NCI-H82 treated with DMSO at 0.1 percent for 48 hours (cell line): Measurements from ENCODE around the gene CERK.

Experiments
- DNase-seq: peaks from one replicate; lab custom pipeline; 2025; ENCODE audit not compliant: unreplicated experiment; lab: John Stamatoyannopoulos, UW

Gene CERK

DNA sequence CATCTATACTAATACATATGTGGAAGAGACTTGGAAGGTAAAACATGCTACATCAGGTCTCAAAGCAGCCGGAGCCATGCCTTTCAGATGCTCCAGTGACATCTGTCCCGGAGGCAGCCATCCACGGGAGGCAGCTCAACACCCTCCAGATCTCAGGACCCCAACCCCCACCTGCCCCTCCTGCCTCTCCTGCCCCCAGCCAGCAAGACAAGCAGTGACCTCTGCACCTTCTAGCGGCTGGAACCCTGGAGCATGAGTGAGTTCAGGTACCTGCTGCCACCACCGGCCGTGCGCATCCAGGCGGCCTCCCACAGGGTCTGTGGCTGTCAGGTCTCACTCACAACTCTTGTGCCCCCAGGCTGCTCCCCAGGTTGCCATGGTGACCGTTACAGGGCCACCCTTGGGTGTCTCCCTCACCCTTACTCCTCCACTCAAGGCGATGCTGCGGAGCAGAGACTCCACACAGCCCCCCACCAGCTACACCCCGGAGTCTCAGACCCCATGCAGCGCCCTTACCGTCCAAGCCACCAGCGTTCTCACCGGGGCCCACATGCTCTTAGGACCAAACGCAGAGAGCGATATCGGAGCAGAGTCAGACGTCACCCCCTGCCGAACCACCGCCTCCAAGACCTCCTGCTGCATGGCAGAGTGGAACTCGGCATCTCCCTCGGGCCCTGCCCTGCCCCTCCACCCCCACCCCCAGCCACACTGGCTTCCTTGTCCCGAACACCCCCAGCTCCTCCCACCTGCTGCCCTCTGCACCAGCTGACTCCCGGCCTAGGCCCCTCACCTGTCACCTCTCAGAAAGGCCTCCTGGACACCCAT is 34.7 kb downstream of the CERK start:
- DNase-seq, result no peak

DNA sequence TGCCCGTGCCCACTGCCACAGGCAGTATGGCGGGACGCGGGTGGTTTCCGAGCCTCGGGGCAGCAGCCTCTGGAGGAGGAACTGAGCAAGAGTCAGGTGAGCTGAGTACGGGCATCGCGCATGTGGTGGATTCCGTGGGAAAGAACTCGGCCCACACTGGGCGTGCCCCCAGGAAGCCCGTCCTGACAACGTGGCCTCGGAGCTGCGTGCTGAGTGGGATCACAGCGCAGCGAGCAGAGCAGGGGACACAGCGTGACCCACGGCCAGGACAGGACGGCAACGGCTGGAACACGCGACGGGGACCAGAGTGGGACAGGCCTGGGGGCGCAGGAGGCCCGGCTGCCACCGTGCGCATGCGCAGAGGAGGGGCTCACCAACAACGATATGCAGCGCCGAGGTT is 36.8 kb downstream of the CERK start:
- no peak for DNase-seq

DNA sequence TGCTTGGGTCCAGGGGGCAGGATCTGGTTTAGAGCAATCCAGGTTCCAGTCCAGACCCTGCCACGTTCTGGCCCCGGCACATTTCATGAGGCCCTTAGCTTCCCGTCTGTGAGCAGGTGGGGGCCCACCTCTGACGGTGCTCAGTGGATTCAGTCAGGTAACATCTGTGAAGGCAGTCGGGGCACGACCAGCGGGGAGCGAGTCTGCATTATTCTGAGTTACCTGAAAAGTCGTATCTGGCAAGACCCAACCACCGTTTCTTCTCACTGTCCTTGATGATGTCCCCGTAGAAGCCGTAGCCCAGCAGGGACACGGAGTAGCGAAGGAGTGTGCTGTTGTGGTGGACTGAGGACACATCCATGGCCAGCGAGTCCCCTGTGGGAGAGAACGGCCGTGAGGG is 39.0 kb downstream of the CERK start:
- DNase-seq, result no peak

DNA sequence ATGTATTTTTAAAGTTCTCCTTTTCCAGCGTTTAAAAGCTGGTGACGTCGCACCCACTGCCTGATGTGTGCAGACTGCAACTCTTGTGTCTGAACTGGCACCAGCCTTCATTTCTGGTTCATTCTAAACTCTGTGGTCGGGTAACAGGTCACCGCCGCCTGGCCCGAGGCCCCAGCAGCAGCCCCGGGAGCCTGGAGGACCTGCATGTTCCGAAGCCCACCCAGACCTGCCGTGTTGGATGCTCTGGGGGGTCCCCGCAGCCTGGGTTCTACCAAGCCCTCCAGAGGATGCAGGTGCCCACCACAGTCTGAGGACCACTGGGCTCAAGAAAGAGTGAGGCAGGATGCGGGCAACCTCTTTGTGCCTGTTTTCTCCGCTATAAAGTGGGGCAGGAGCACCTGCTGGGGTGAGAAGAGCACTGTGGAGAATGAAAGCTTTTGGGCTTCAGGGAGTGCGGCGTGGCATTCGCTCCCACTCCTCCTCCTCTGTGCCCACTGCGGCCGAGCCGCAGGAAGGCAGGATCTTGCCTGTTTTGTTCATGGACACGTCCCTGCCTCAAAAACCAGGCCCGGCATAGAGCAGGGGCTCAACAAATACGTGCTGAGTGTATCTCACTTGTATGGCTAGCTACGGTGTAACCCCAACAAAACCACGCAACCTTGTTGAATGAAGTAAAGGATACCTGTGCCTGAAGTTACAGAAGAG is 40.1 kb downstream of the CERK start:
- no peak for DNase-seq

DNA sequence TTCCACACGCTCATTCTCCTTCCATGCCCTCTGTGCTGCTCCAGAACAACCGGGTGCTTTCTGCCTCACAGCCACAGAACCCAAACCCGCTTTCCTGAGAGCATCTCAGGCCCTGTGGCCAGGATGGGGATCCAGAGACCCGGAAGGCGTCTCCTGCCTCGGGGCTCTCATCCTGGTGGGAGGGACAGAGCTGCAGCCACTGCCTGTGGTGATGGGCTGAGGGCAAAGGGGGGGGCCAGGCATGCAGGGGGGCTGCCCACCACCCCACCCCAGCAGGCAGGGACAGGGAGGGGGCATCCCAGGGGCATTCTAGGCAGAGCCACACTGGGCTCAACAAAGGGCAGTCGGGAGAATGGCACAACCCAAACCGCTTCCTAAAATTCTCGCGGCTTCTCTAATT is 41.4 kb downstream of the CERK start:
- no peak for DNase-seq

GRCh38 chr22:46696229-46696518 is 41.9 kb downstream of the CERK start:
- no peak for DNase-seq

DNA sequence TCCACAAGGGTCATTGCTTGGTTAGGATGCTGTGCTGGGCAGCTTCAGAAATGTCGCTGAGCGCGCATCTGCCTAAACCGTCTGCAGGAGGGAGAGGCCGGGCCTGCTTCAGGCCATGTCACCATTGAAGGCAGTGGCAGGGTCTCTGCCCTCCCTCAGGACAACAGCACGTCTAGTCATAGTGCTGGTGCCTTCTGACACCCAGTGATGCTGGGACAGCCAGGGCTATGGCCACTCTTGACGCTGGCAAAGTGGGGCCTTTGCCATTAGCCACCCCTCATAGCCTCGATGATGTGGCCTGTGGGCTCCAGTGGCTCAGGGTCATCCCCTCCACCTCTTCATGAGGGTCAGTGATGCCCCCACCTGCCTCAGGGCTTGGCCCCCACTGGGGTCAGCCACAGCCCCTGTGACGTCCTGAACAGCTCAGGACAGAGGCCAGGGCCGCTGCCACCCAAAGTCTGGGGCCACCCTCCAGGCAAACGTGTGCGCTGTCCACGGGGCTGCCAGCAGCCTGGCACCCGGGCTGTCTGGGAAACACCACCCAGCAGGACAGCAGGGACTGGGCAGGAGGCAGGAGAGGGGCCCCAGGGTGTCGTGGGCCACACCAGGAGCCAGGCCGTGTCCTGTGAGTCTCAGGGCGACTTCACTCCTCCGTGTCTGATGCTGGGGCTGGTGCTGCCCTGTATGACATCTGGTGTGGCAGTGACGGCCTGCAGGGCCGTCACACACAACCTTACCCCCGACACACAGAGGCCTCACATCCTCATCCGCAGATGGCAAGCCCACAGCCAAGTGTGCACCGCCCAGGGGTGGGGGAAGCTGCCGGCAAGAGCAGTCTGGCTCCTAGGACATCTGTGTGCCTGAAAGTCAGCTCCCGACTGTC is 42.5 kb downstream of the CERK start:
- DNase-seq, result no peak

GRCh38 chr22:46694416-46695170 is 43.5 kb downstream of the CERK start:
- no peak for DNase-seq

- DNase-seq, result no peak
Observed at GRCh38 chr22:46693634-46694415, 44.2 kb downstream of the CERK start.

DNA sequence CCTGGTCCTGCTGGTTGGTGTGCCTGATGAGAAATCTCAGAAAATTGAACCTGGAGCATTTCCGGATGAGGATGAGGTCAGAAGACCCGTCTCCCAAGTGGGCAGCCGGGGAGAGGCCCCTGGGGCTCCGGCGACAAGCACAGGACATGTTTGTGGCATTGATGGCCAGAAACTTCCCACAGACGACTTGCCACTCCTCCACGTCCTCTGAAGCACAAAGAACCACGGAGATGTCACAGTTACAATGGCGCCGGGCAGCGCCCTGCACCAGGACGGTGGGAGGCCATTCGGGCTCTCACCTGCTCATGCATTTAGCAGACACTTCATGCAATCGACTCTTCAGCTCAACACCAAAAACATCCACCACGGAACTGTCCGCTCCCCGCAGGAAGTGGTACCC is 46.5 kb downstream of the CERK start:
- no peak for DNase-seq

GRCh38 chr22:46690146-46690545 is 47.9 kb downstream of the CERK start:
- DNase-seq, result no peak

- DNase-seq, result no peak
Observed at GRCh38 chr22:46688949-46689348, 49.1 kb downstream of the CERK start.

- DNase-seq, result no peak
Observed at GRCh38 chr22:46687460-46687859, 50.6 kb downstream of the CERK start.

DNA sequence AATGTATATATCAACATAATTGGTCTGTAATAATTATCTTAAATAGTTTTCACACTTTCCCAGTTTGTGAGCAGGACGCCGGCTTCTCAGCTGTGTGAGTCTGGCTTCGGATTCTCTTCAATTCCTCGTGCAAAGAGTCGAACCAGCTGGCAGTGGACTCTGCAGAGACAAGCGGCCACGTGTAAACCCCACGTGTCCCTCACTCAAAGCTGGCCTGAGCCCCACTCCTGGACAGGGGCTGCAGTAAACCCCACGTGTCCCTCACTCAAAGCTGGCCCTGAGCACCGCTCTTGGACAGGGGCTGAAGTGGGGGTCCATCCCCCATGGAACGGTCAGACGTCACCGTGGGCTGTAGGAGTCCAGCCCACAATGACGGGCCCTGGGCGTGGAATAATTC is 51.0 kb downstream of the CERK start:
- DNase-seq, result no peak

DNA sequence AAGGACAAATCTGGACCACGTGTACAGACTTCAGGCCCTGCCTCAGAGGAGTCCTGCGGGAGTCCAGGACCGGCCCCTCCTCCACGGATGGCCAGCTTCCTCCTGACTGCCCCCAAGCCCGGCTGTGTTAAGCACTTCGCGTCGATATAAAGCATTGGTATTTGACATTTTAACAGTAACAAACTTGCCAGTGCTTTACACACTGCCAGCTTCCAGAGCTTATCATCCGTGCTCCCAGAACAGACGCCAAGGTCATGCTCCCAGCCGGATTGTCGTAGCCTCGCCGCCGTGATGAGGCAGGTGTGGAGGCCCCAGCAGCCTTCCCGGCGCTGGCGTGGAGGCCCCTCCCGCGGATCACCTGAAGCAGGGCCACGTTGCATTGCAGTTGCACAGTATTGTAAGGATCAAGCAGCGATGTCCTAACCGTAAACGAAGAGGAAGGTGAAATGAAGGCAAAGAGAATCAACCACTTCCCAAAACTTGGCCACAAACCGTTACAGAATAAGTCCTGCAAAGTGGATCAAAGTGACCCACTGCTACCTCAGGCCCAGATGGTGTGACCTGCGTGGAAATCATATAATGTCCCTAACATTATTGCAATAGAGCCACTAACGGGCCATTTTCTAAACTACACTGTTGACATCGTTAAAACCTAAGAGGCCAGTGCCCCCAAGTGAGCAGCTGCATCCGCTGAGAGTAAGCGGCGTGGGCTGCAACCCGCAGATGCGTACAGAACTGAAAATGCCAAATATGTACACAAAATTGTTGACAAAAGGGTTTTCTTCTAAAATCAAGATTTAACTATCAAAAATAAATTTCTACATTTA is 51.6 kb downstream of the CERK start:
- DNase-seq, result no peak

DNA sequence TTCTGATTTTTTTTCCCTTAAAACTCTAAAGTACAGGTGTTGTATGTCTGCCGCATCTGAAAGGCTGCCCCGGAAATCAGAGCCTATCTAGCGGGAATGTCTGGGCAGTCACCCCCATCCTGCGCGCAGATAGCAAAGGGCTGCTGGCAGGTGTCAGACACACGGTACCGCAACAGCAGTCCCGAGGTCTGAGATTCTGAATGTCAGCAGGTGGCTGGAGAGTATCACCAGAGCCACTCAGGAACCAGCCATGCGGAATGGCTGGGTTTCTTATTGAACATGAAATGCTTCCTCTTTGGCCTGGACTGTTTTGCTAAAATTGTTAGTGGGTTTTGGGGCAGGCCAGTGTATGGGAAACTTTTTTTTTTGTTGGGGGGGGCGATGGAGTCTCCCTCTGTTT is 53.3 kb downstream of the CERK start:
- no peak for DNase-seq

GRCh38 chr22:46682011-46682731 is 55.9 kb downstream of the CERK start:
- no peak for DNase-seq

GRCh38 chr22:46681010-46681409 is 57.0 kb downstream of the CERK start:
- DNase-seq, result no peak
